RCC 7860 (cell line): Measurements from ENCODE around the gene CLTC.

ENCODE experiments used
- DNase-seq: peaks from one replicate; pipeline ENCODE4 v3.0.0-alpha.2; 2015; ENCODE audit warnings: low spot score
- FAIRE-seq: peaks from 2 replicates; lab custom pipeline; 2012; peaks lifted over from hg19 to GRCh38; lab: Jason Lieb, UNC

The CLTC gene

GRCh38 chr17:59678918-59679317 is 59.2 kb downstream of the CLTC start:
- DNase-seq (no peak), FAIRE-seq (no peak)

DNA sequence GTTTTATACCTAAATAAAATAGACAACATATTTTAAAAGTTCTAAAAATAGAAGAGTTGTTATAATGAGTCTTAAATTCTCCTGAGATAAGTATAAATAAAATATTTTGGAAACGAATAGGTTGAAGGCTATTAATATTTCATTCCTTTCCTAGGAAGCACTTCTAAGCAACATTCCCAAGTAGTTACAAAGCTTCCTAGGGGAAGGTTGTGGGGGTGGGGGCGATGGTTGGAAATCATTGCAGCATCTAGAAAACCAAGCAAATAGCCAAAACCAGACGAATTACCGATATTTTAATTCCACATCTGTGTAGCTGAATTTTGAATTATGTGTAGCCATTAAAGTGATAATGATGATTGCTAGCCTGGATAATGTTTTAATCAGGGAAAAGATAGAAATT is 60.6 kb downstream of the CLTC start:
- no peak for FAIRE-seq
- no peak for DNase-seq

DNA sequence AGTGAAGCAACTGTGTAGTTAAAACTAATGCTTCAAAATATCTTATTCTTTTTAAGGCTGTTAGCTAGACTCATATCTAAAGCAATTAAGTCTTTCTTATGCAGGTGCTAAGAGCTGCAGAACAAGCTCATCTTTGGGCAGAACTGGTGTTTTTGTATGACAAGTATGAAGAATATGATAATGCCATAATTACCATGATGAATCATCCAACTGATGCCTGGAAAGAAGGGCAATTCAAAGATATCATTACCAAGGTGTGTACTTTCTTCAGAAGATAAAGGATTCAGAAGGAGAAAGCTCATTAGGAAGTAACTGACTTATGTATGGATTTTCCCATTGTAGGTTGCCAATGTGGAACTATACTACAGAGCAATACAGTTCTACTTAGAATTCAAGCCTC is 63.6 kb downstream of the CLTC start:
- FAIRE-seq = no peak
- DNase-seq = no peak

DNA sequence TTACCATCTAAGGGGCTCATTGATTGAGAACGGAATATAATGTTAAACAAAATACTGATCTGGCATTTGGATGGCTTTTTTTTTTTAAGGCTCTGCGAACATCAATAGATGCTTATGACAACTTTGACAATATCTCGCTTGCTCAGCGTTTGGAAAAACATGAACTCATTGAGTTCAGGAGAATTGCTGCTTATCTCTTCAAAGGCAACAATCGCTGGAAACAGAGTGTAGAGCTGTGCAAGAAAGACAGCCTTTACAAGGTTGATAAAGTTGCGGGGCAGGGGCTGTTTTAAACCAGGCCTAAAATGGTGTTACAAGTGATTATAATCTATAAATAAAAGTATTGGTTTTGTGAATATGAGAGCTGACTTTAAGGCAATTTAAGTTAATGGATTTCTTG is 65.3 kb downstream of the CLTC start:
- FAIRE-seq (no peak), DNase-seq (no peak)

DNA sequence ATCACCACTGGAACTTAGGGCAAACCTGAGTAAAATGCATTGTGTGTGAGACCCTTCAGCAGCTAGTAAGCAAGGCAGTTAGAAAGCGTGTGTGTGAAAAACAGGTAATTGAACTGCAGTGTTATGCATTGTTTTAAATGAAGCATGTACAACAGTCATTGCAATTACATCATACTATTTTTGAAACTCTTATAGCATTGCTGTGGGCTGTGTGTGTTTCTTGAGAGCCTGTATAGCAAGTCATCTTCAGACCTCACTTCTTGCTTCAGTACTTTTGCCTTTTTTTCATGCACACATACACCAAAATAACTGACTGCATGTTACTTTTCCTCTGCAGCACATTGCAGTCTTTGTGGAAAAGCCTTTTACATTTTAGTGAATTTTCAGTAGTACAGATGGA is 68.3 kb downstream of the CLTC start:
- FAIRE-seq (no peak), DNase-seq (no peak)

GRCh38 chr17:59688496-59688895 is 68.8 kb downstream of the CLTC start:
- no peak for FAIRE-seq

GRCh38 chr17:59693582-59693981 is 73.9 kb downstream of the CLTC start:
- no peak for DNase-seq
- no peak for FAIRE-seq

More at GRCh38 chr17:59688496-59688895, 68.8 kb downstream of the CLTC start:
- DNase-seq = no peak

DNA sequence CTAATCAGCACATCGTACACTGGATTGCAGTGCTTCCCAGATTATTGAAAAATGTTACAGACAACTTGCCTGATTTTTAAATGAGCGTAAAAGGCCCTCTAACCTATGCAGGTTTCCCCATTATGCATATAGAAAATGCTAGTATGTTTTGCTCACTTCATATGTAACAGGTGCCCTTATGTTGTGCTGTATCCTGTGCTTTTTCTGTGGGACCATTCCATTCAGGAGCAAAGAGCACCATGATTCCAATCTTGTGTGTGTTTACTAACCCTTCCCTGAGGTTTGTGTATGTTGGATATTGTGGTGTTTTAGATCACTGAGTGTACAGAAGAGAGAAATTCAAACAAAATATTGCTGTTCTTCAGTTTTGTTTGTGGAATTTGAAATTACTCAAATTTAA is 74.6 kb downstream of the CLTC start:
- FAIRE-seq (no peak), DNase-seq (no peak)

GRCh38 chr17:59695945-59696681 is 76.4 kb downstream of the CLTC start:
- FAIRE-seq (no peak), DNase-seq (no peak)

DNA sequence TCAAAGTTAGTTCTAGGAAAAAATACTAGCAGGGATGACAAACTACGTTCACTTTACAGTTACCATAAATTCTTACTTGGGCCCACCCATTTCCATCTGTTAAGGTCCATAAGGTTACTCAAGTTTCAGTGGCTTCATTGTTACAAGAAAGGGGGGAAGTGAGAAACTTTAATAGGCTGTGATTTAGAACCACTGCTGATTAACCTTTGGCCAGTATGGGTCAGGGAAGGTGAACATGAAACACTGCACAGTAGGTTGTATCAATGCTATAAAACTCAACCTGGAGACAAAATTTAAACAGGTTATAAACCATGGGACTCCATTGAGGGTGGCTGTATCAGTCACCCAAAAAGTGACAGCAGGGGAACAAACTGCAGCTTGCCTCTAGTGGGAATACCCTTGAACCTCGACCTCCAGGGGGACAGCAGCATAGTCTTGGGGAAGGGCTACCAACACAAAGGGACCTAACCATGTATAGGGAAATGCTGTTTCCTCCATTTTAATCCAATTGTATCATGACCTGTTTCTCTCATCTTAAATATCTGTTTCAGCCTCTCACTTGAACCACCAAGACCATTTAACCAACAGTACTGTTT is 77.1 kb downstream of the CLTC start:
- DNase-seq (no peak), FAIRE-seq (no peak)

DNA sequence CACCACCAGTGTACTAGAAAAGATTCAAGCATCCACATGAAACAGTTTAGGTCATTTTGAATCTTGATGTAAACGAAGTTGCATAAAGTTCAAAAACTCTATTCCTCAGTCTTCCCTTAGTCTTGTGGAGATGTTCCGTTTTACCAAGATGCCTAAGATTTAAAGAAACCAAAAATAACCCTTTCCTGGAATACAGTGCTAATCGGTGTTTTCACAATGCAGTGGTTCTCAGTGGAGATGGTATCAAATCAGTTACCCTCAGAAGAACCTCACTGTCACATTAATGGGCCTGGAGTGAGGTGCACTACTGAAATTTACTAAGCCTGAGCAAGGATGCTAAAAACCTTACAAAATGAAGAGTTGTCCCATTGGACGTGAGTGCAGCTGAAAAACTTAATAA is 78.4 kb downstream of the CLTC start:
- DNase-seq = no peak

DNA sequence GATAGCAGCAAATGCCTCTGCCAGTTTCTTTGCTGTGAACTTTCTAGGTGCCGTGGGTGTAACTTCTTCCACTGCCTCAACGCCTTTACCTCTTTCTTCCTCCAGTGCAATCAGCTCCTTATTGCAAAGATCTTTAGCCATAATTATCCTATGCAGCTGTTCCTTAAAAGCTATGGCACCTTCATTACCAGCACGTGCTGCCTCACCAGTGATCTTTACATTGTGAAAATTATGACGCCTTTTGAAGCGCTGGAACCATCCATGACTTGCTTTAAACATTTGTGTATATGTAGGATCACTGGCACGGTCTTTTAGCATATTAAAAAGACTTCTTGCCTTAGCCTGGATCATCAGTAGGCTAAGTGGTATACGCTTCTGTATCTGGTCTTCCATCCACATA is 79.5 kb downstream of the CLTC start:
- no peak for FAIRE-seq

More for the DNA sequence above, 78.4 kb downstream of the CLTC start:
- no peak for FAIRE-seq

GRCh38 chr17:59699786-59700185 is 80.1 kb downstream of the CLTC start:
- no peak for FAIRE-seq
- DNase-seq = no peak

More for the DNA sequence above, 79.5 kb downstream of the CLTC start:
- DNase-seq = no peak

DNA sequence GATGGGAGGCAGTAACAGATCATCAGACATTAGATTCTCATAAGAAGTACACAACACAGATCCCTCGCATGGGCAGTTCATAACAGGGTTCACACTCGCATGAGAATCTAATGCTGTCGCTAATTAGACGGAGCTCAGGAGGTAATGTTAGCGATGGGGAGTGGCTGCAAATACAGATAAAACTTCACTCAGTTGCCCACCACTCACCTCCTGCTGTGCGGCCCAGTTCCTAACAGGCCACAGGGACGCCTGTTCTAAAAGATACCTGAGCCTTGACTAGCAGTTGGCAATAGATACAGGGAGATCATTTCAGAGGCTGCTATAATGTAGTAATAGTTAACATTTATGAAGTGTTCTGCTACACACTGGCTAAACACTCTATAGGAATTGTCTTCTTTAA is 82.6 kb downstream of the CLTC start:
- FAIRE-seq (no peak), DNase-seq (no peak)

DNA sequence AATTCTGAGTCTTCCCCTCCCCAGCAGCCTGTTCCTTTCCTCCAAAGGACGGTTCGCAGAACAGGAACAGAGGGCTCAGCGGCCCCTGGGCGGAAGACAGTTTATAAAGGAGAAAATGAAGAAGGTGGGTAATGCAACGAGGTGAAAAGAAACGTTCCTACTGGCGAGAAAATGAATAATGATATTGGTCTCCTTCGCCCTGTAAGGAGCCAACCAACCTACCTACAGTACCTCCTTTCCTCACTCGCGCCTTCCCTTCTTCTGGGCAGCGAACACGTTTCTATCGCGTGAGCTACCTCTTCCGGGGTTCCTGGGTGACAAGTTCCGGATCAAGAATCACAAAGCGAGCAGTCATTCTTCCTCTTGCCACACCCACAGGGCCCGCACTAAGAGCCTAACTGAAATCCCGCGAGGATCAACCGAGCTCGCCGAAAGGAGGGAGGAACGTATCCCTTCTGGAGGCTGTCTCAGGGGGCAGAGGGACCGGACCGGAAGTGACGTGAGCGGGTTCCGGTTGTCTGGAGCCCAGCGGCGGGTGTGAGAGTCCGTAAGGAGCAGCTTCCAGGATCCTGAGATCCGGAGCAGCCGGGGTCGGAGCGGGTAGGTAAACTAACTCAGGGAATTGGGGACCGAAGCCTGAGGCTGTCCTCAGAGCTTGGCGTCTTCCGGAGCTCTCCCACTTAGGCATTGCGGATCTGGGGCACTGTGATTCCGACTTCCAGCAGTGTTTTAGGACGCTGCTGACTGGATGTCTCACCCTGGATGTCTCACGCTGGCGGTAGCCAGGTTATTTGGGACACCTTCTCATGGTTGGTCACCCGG is 87.7 kb downstream of the CLTC start, which contains the start of the genes PTRH2 and VMP1:
PTRH2 (minus strand) TSS at position 282 of the 822 bp plus-strand sequence. CDS start 9,452 bp downstream, outside the sequence.
VMP1 (plus strand) TSS at position 506 of the 822 bp plus-strand sequence. CDS start 23,793 bp downstream, outside the sequence.
- DNase-seq (peak; percentile 99), FAIRE-seq (peak; percentile 94)

DNA sequence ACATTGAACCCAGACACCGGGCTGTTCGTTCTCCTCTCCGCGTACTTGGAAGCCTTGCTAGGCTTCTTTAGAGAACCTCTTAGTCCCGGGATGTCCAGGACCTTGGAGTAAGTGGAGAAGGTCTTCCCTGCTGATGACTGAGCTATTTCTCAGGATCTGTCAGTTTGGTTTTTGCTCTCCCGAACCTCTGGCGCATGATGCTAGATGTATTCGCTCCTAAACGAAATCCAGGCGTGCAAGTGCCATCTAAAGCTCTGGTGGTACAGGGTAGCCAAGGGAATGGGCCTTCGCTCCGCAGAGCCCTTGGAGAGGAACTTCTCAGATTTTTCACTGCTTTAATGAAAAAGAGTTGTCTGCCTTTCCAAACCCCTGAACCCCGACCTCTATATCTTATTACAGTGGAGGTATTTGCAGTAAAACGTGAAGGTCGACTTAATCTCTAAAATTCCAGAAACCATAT is 88.3 kb downstream of the CLTC start:
- no peak for FAIRE-seq
- no peak for DNase-seq

- FAIRE-seq (no peak), DNase-seq (no peak)
Measured at GRCh38 chr17:59711936-59712335, 92.2 kb downstream of the CLTC start.

GRCh38 chr17:59712862-59713261 is 93.2 kb downstream of the CLTC start:
- DNase-seq (no peak), FAIRE-seq (no peak)

DNA sequence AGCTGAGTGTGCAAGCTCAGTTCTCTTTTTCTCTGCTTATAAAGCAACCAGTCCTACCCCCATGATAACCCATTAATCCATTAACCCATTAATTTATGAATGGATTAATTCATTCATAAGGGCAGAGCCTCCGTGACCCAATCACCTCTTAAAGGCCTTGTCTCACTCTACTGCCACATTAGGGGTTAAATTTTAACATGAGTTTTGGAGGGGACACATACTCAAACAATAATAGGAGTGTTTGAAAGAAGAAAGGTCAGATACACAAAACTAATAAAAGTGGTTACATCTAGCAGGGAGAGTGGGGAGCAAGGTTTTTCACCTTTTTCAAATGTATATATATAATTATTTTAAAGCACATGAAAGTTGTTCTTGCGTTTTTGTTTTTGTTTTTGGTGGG is 94.6 kb downstream of the CLTC start:
- no peak for DNase-seq
- FAIRE-seq = no peak

- FAIRE-seq (no peak), DNase-seq (no peak)
Measured at GRCh38 chr17:59716427-59716826, 96.7 kb downstream of the CLTC start.

- DNase-seq (no peak), FAIRE-seq (no peak)
Measured at GRCh38 chr17:59719526-59719925, 99.8 kb downstream of the CLTC start.
